OCI-LY1 (cell line): ENCODE measurements around the gene TACR1.

Experiments used
- H2AFZ ChIP-seq: fragments of 200-600 bp; sonication (generic), shearing (Covaris generic); 2 replicates; pipeline ENCODE4 v1.6.0; 2014; ENCODE audit warnings: antibody characterized with exemption, mild to moderate bottlenecking, low read length
- H3F3A ChIP-seq: fragments of 200-600 bp; sonication (generic), shearing (Covaris generic); 2 replicates; pipeline ENCODE4 v1.6.0; 2014; ENCODE audit warnings: mild to moderate bottlenecking, antibody characterized with exemption, low read length, moderate library complexity; ENCODE audit not compliant: insufficient read depth
- H3K27ac ChIP-seq: fragments of 200-600 bp; sonication (generic); 2 replicates; pipeline ENCODE4 v1.5.1; 2014; ENCODE audit warnings: low read length, mixed run types, mild to moderate bottlenecking, low read depth; ENCODE audit not compliant: poor library complexity, severe bottlenecking
- H3K27me3 ChIP-seq: fragments of 200-600 bp; sonication (generic); 2 replicates; pipeline ENCODE4 v1.6.0; 2014; ENCODE audit warnings: antibody characterized with exemption, mild to moderate bottlenecking, low read length, moderate library complexity; ENCODE audit not compliant: insufficient read depth
- H3K36me3 ChIP-seq: fragments of 200-600 bp; sonication (generic); 2 replicates; pipeline ENCODE4 v1.6.1; 2014; ENCODE audit warnings: mild to moderate bottlenecking, antibody characterized with exemption, low read length, moderate library complexity, mixed read lengths; ENCODE audit not compliant: insufficient read depth
- H3K4me1 ChIP-seq: fragments of 200-600 bp; sonication (generic); 2 replicates; pipeline ENCODE4 v1.5.1; 2014; ENCODE audit warnings: mild to moderate bottlenecking, low read length, moderate library complexity; ENCODE audit not compliant: insufficient read depth, severe bottlenecking
- H3K4me2 ChIP-seq: fragments of 200-600 bp; sonication (generic), shearing (Covaris generic); 2 replicates; pipeline ENCODE4 v1.6.1; 2014; ENCODE audit warnings: low read length
- H3K4me3 ChIP-seq: fragments of 200-600 bp; sonication (generic); 2 replicates; pipeline ENCODE4 v1.5.1; 2014; ENCODE audit warnings: low read length, low read depth, mild to moderate bottlenecking, mixed read lengths; ENCODE audit not compliant: poor library complexity, severe bottlenecking
- H3K79me2 ChIP-seq: fragments of 200-600 bp; shearing (Covaris generic); 2 replicates; pipeline ENCODE4 v1.6.1; 2016; ENCODE audit warnings: mixed run types, low read length, mixed read lengths; ENCODE audit not compliant: insufficient read depth
- H3K9ac ChIP-seq: fragments of 200-600 bp; sonication (generic), shearing (Covaris generic); 2 replicates; pipeline ENCODE4 v1.6.1; 2014; ENCODE audit warnings: mild to moderate bottlenecking, low read length, mixed read lengths
- H3K9me2 ChIP-seq: fragments of 200-600 bp; sonication (generic), shearing (Covaris generic); 2 replicates; pipeline ENCODE4 v1.6.1; 2014; ENCODE audit warnings: low read depth, mild to moderate bottlenecking, low read length, mixed read lengths
- H3K9me3 ChIP-seq: fragments of 200-600 bp; shearing (Covaris generic); 2 replicates; pipeline ENCODE4 v1.6.1; 2014; ENCODE audit warnings: low read length, mixed read lengths
- H4K20me1 ChIP-seq: fragments of 200-600 bp; sonication (generic), shearing (Covaris generic); 2 replicates; pipeline ENCODE4 v1.6.0; 2016; ENCODE audit warnings: mild to moderate bottlenecking, low read length; ENCODE audit not compliant: insufficient read depth
- CTCF ChIP-seq: fragments of 200-600 bp; sonication (generic), shearing (Covaris generic); IDR thresholded peaks from 2 replicates; pipeline ENCODE4 v1.5.1; 2017; ENCODE audit warnings: mild to moderate bottlenecking, antibody characterized with exemption, low read length, moderate library complexity, mixed read lengths
- EZH2 ChIP-seq: fragments of 200-600 bp; sonication (generic), shearing (Covaris generic); IDR thresholded peaks from 2 replicates; pipeline ENCODE4 v1.8.0; 2017; ENCODE audit warnings: borderline replicate concordance, mixed run types, mild to moderate bottlenecking, antibody characterized with exemption, low read length, moderate library complexity, mixed read lengths

TACR1 gene

GRCh38 chr2:75139171-75139570 lies 60.1 kb downstream of the TACR1 start:
- H3K79me2 ChIP-seq, result no peaks in the 10 kb centered on the region
- no peak overlapping the region for H3K9ac ChIP-seq
- H3K27ac ChIP-seq, result no peak overlapping the region

GRCh38 chr2:75138528-75138927 lies 60.8 kb downstream of the TACR1 start:
- no peak overlapping the region for H2AFZ ChIP-seq
- H3K9ac ChIP-seq, result no peak overlapping the region
- no peaks in the 10 kb centered on the region for H3K27me3 ChIP-seq
- H3K4me2 ChIP-seq, result no peak overlapping the region
- no peaks in the 10 kb centered on the region for H3K4me1 ChIP-seq
- no peaks in the 10 kb centered on the region for H4K20me1 ChIP-seq
- no peaks in the 10 kb centered on the region for H3F3A ChIP-seq
- TF ChIP-seq EZH2 (no peak), CTCF (no peak)
- H3K9me2 ChIP-seq, result no peaks in the 10 kb centered on the region
- no peaks in the 10 kb centered on the region for H3K36me3 ChIP-seq
- no peaks in the 10 kb centered on the region for H3K9me3 ChIP-seq
- no peak overlapping the region for H3K27ac ChIP-seq
- H3K79me2 ChIP-seq, result no peaks in the 10 kb centered on the region
- H3K4me3 ChIP-seq, result no peak overlapping the region

More at GRCh38 chr2:75139171-75139570, 60.1 kb downstream of the TACR1 start:
- no peak overlapping the region for H3K4me2 ChIP-seq
- no peaks in the 10 kb centered on the region for H3K4me1 ChIP-seq
- H3F3A ChIP-seq, result no peaks in the 10 kb centered on the region
- H3K4me3 ChIP-seq, result no peak overlapping the region
- H3K27me3 ChIP-seq, result no peaks in the 10 kb centered on the region
- no peaks in the 10 kb centered on the region for H4K20me1 ChIP-seq
- H2AFZ ChIP-seq, result no peak overlapping the region
- no peaks in the 10 kb centered on the region for H3K9me3 ChIP-seq
- H3K9me2 ChIP-seq, result no peaks in the 10 kb centered on the region
- H3K36me3 ChIP-seq, result no peaks in the 10 kb centered on the region
- TF ChIP-seq CTCF (no peak), EZH2 (no peak)

GRCh38 chr2:75135776-75136400 lies 63.4 kb downstream of the TACR1 start:
- Histone ChIP-seq H2AFZ (no peak overlapping the region), H3K27ac (no peak overlapping the region), H3K27me3 (no peaks in the 10 kb centered on the region), H3K36me3 (no peaks in the 10 kb centered on the region), H3K9me3 (no peaks in the 10 kb centered on the region), H3K4me2 (no peak overlapping the region), H3K9ac (no peak overlapping the region), H3K4me1 (no peaks in the 10 kb centered on the region), H3K4me3 (no peak overlapping the region), H3K9me2 (no peaks in the 10 kb centered on the region), H4K20me1 (no peaks in the 10 kb centered on the region), H3K79me2 (no peaks in the 10 kb centered on the region), H3F3A (no peaks in the 10 kb centered on the region)
- TF ChIP-seq EZH2 (no peak), CTCF (no peak)
